Measurements from ENCODE around the gene SKAP2.

GRCh38 chr7:26700386-26700785 is 164.0 kb downstream of the SKAP2 start:
- TF ChIP-seq CTCF (IDR thresholded peaks at IDR 0.05) (no peak), POLR2A (IDR thresholded peaks at IDR 0.05) (no peak)

All from lower leg skin (tissue), 3 donors.